Endothelial cell of umbilical vein (primary cell): ENCODE measurements around the gene MRPL50. TPM values are rescaled to one million over a fixed set of nuclear protein-coding genes. Genes with fewer than 3 reads are reported as not detected.

Experiments
- BruUV-seq: library from RNA; stranded (reverse); fragments of 400-500 nt; replicated peaks from 2 replicates; lab custom pipeline; 2021; lab: Mats Ljungman, UMichigan
- CTCF ChIA-PET: fragments of 300-600, 350-600 bp; sonication (Branson Sonifier 250); formaldehyde crosslinking; loops from one replicate; lab custom pipeline; 2021; ENCODE audit warnings: antibody characterized with exemption, inconsistent platforms; lab: Charles Lee
- POLR2A ChIA-PET: fragments of 300-600, 350-600 bp; sonication (Branson Sonifier 250); formaldehyde crosslinking; loops from one replicate; lab custom pipeline; 2021; ENCODE audit warnings: antibody characterized with exemption, inconsistent platforms; lab: Charles Lee
- DNase-seq: peaks from one replicate; pipeline ENCODE4 v3.0.0-alpha.2; 2011; ENCODE audit warnings: low read depth, low spot score
- FAIRE-seq: peaks from 2 replicates; lab custom pipeline; 2011; peaks lifted over from hg19 to GRCh38; lab: Jason Lieb, UNC
- H2AFZ ChIP-seq: 2 replicates; pipeline ENCODE4 v1.6.0; 2012; ENCODE audit warnings: low read depth, low read length, control low read depth, inconsistent platforms
- H3K27ac ChIP-seq: 2 replicates; pipeline ENCODE4 v1.5.1; 2011; ENCODE audit warnings: low read depth, mild to moderate bottlenecking, control low read depth, low read length, moderate library complexity; ENCODE audit not compliant: insufficient read depth
- H3K27me3 ChIP-seq, 2 experiments: 2 replicates each; pipeline versions ENCODE4 v1.6.0 to v1.6.1; 2011; ENCODE audit warnings: low read length in 2 of 2, mixed read lengths in 1 of 2; ENCODE audit not compliant: control insufficient read depth in 2 of 2, insufficient read depth in 2 of 2
- H3K36me3 ChIP-seq, 2 experiments: 2 replicates in 1 of 2; 3 replicates in 1 of 2; pipeline ENCODE4 v1.5.1; 2011; ENCODE audit warnings: low read length in 2 of 2, mild to moderate bottlenecking in 1 of 2, moderate library complexity in 1 of 2; ENCODE audit not compliant: control insufficient read depth in 2 of 2, insufficient read depth in 2 of 2; ENCODE audit errors: extremely low read depth in 1 of 2
- H3K4me1 ChIP-seq: 3 replicates; pipeline ENCODE4 v1.5.1; 2011; ENCODE audit warnings: mild to moderate bottlenecking, low read length; ENCODE audit not compliant: control insufficient read depth, insufficient read depth; ENCODE audit errors: extremely low read depth
- H3K4me2 ChIP-seq: 2 replicates; pipeline ENCODE4 v1.6.1; 2011; ENCODE audit warnings: low read length, control low read depth, mixed read lengths; ENCODE audit not compliant: insufficient read depth
- H3K4me3 ChIP-seq, 3 experiments: fragments of 200-600 bp in 1 of 3; sonication (generic), shearing (Covaris generic) in 1 of 3; replicated peaks in 1 of 3; 2 replicates each; pipeline ENCODE4 v1.5.1; 2011 to 2016; ENCODE audit warnings: control low read depth in 3 of 3, low read length in 3 of 3, mild to moderate bottlenecking in 2 of 3, inconsistent platforms in 1 of 3, low read depth in 1 of 3, moderate library complexity in 1 of 3; ENCODE audit not compliant: insufficient read depth in 1 of 3
- H3K79me2 ChIP-seq: 2 replicates; pipeline ENCODE4 v1.6.0; 2012; ENCODE audit warnings: low read length, inconsistent platforms; ENCODE audit not compliant: control insufficient read depth, insufficient read depth
- H3K9ac ChIP-seq: replicated peaks from 2 replicates; pipeline ENCODE3; 2011; ENCODE audit warnings: low read length, control low read depth; ENCODE audit not compliant: insufficient read depth; ENCODE audit errors: extremely low read depth
- H3K9me1 ChIP-seq: replicated peaks from 3 replicates; pipeline ENCODE4 v1.6.0; 2011; ENCODE audit warnings: mild to moderate bottlenecking, low read length; ENCODE audit not compliant: control insufficient read depth, insufficient read depth; ENCODE audit errors: extremely low read depth
- H3K9me3 ChIP-seq: replicated peaks from 2 replicates; pipeline ENCODE4 v1.5.1; 2012; ENCODE audit warnings: low read length, inconsistent platforms; ENCODE audit not compliant: control insufficient read depth, insufficient read depth
- H4K20me1 ChIP-seq: replicated peaks from 2 replicates; pipeline ENCODE3; 2011; ENCODE audit warnings: mild to moderate bottlenecking, low read length; ENCODE audit not compliant: control insufficient read depth, insufficient read depth; ENCODE audit errors: extremely low read depth
- EZH2 ChIP-seq: IDR thresholded peaks from 2 replicates; pipeline ENCODE4 v1.6.1; 2012; ENCODE audit warnings: borderline replicate concordance, low read depth, mild to moderate bottlenecking, moderate library complexity, low read length, inconsistent platforms; ENCODE audit not compliant: severe bottlenecking
- FOS ChIP-seq: IDR thresholded peaks from 2 replicates; pipeline ENCODE4 v1.6.1; 2011; ENCODE audit warnings: mild to moderate bottlenecking, low read length, moderate library complexity, borderline replicate concordance; ENCODE audit not compliant: insufficient read depth
- GATA2 ChIP-seq: IDR thresholded peaks from 2 replicates; pipeline ENCODE4 v1.7.0; 2011; ENCODE audit warnings: low read depth, mild to moderate bottlenecking, moderate library complexity, mixed read lengths, low read length; ENCODE audit not compliant: insufficient read length, insufficient read depth
- JUN ChIP-seq: IDR thresholded peaks from 2 replicates; pipeline ENCODE4 v1.6.1; 2011; ENCODE audit warnings: borderline replicate concordance, low read depth; ENCODE audit not compliant: insufficient read length, insufficient read depth
- MAX ChIP-seq: IDR thresholded peaks from 2 replicates; pipeline ENCODE4 v1.6.1; 2011; ENCODE audit not compliant: insufficient read depth, insufficient read length
- MYC ChIP-seq: IDR thresholded peaks from one replicate; pipeline ENCODE4 v1.6.1; 2011; ENCODE audit warnings: mild to moderate bottlenecking, low read depth, low read length
- POLR2A ChIP-seq: IDR thresholded peaks from 2 replicates; pipeline ENCODE4 v1.6.1; 2012; ENCODE audit warnings: low read depth, mild to moderate bottlenecking, control low read depth, low read length
- POLR2AphosphoS5 ChIP-seq: IDR thresholded peaks from 2 replicates; pipeline ENCODE4 v1.6.1; 2012; ENCODE audit warnings: low read depth, mild to moderate bottlenecking, control low read depth, low read length, moderate library complexity; ENCODE audit not compliant: insufficient read depth
- dilution Hi-C: fragments of 300-500 bp; cut with MboI; formaldehyde crosslinking; loops from one replicate; pipeline ENCODE4 v1.15.0; 2019; ENCODE audit warnings: low sequenced_read_pairs; ENCODE audit not compliant: extremely low pct_ligation_motif_present
- intact Hi-C: fragments of 100-400 bp; cut with micrococcal nuclease; formaldehyde crosslinking; loops from one replicate; pipeline ENCODE4 v1.10.0; 2022
- polyA plus RNA-seq, 4 experiments: library from polyadenylated mRNA; depleted of rRNA in 3 of 4; stranded (reverse) in 3 of 4; unstranded in 1 of 4; fragments of >200 nt; gene quantifications; 2 replicates each; pipeline versions ENCODE4 v1.2.1 to v1.2.3, GENCODE V29; 2011 to 2012; ENCODE audit warnings: missing spikeins in 1 of 4
- total RNA-seq: library from RNA; stranded (reverse); gene quantifications from 2 replicates; pipeline ENCODE4 v1.2.3, GENCODE V29; 2021
- TF ChIP-seq, protein P1 (sequence below), 2 donors: IDR thresholded peaks; 1 replicate in 1 of 2; 2 replicates in 1 of 2; pipeline ENCODE4 v1.5.1; 2011; ENCODE audit warnings: low read length in 2 of 2, mild to moderate bottlenecking in 2 of 2, moderate library complexity in 2 of 2, control low read depth in 1 of 2, inconsistent platforms in 1 of 2, low read depth in 1 of 2; ENCODE audit not compliant: insufficient read depth in 1 of 2; ENCODE audit errors: extremely low read depth in 1 of 2

MRPL50 gene
- total and polyA plus RNA-seq, 2 donors (not counting 3 experiments of a cell fraction or from before 2014, with no cell fraction given), result 5.7 to 9.7 TPM

- Histone ChIP-seq H2AFZ (no peak overlapping the region), H4K20me1 (no peaks in the 10 kb centered on the region), H3K79me2 (no peaks in the 10 kb centered on the region), H3K9ac (no peak overlapping the region), H3K9me3 (no peaks in the 10 kb centered on the region), H3K4me2 (no peak overlapping the region), H3K36me3 (no peaks in the 10 kb centered on the region), H3K9me1 (no peaks in the 10 kb centered on the region), H3K4me3 (no peak overlapping the region), H3K27me3 (no peaks in the 10 kb centered on the region), H3K4me1 (no peaks in the 10 kb centered on the region), H3K27ac (no peak overlapping the region)
- intact Hi-C loops (no loop called here), dilution Hi-C loops (no loop called here)
- no TSS peak for BruUV-seq
- ChIA-PET CTCF (interaction anchor here (1.0 to 1.5 kb wide), 2 partner anchors 29 to 32 kb away, joined by 3 read pairs; partner anchors contain the start of genes MRPL50 and ZNF189), POLR2A (no interaction called here)
- TF ChIP-seq POLR2AphosphoS5, result no peak
- TF ChIP-seq JUN, result no peak
- no peak for TF ChIP-seq EZH2
- TF ChIP-seq, protein P1, sequence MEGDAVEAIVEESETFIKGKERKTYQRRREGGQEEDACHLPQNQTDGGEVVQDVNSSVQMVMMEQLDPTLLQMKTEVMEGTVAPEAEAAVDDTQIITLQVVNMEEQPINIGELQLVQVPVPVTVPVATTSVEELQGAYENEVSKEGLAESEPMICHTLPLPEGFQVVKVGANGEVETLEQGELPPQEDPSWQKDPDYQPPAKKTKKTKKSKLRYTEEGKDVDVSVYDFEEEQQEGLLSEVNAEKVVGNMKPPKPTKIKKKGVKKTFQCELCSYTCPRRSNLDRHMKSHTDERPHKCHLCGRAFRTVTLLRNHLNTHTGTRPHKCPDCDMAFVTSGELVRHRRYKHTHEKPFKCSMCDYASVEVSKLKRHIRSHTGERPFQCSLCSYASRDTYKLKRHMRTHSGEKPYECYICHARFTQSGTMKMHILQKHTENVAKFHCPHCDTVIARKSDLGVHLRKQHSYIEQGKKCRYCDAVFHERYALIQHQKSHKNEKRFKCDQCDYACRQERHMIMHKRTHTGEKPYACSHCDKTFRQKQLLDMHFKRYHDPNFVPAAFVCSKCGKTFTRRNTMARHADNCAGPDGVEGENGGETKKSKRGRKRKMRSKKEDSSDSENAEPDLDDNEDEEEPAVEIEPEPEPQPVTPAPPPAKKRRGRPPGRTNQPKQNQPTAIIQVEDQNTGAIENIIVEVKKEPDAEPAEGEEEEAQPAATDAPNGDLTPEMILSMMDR (IDR thresholded peaks at IDR 0.05; ENCODE audit: extremely low read depth in 1 of 2, insufficient read depth in 1 of 2, low read depth in 1 of 2, low read length in 2 of 2), result no peak
- TF ChIP-seq MAX, result no peak
- no peak for TF ChIP-seq GATA2
- no peak for TF ChIP-seq FOS
- TF ChIP-seq MYC, result no peak
- TF ChIP-seq POLR2A, result no peak
- DNase-seq (no peak), FAIRE-seq (no peak)
These were observed 28.9 kb upstream of the MRPL50 start for GRCh38 chr9:101427358-101427757.
